HL-60 (cell line): ENCODE results near the gene MTREX.

ENCODE experiments used
- DNase-seq, 2 experiments: peaks; one replicate each; pipeline ENCODE4 v3.0.0-alpha.2; 2010 to 2020; ENCODE audit warnings: low read depth in 1 of 2, low spot score in 1 of 2
- H3K27ac ChIP-seq: fragments of 250-450 bp; sonication (Bioruptor Pico); replicated peaks from 2 replicates; pipeline ENCODE4 v1.5.1; 2020; ENCODE audit warnings: mild to moderate bottlenecking, moderate library complexity
- H3K27me3 ChIP-seq: fragments of 250-450 bp; sonication (Bioruptor Pico); 2 replicates; pipeline ENCODE4 v1.5.1; 2021; ENCODE audit warnings: mild to moderate bottlenecking, moderate library complexity; ENCODE audit not compliant: insufficient read depth, poor library complexity, severe bottlenecking
- H3K4me3 ChIP-seq: replicated peaks from 2 replicates; pipeline ENCODE4 v1.5.1; 2011; ENCODE audit warnings: mild to moderate bottlenecking, control low read depth, low read length; ENCODE audit not compliant: insufficient read depth
- GABPA ChIP-seq: IDR thresholded peaks from 2 replicates; pipeline ENCODE4 v1.6.1; 2012; ENCODE audit warnings: low read depth
- POLR2AphosphoS5 ChIP-seq: IDR thresholded peaks from 2 replicates; pipeline ENCODE4 v1.6.1; 2012; ENCODE audit warnings: low read depth
- SPI1 ChIP-seq: IDR thresholded peaks from 2 replicates; pipeline ENCODE4 v1.6.1; 2012; ENCODE audit warnings: low read depth, mild to moderate bottlenecking, borderline replicate concordance
- TF ChIP-seq, protein P1 (sequence below): IDR thresholded peaks from 2 replicates; pipeline ENCODE4 v1.6.1; 2012; ENCODE audit warnings: low read depth; ENCODE audit not compliant: insufficient replicate concordance
- TF ChIP-seq, protein P2 (sequence below): IDR thresholded peaks from one replicate; pipeline ENCODE4 v1.5.1; 2011; ENCODE audit warnings: low read length, control low read depth, inconsistent platforms; ENCODE audit not compliant: insufficient read depth

Gene MTREX

DNA sequence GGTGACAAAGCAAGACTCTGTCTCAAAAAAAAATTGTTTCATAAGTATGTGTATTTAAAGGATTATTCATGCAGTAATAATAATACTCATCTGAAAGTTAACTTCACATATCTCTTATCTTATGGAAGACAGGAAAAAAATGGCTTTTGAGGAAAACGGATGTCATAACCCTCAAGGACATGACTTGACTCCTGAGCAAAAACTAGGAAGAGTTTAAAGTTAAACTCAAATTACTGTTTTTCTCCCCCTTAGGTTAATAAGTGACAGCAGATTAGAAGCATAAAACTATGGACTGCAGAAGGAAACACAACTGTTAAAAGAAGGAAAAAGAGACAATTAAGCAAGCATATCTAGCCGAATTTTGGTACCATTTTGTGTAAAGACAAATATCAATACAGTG is 16.8 kb upstream of the MTREX start:
- Histone ChIP-seq H3K27ac (no peak overlapping the region), H3K4me3 (no peak overlapping the region), H3K27me3 (no peaks in the 10 kb centered on the region)
- no peak for DNase-seq
- TF ChIP-seq, protein P1, sequence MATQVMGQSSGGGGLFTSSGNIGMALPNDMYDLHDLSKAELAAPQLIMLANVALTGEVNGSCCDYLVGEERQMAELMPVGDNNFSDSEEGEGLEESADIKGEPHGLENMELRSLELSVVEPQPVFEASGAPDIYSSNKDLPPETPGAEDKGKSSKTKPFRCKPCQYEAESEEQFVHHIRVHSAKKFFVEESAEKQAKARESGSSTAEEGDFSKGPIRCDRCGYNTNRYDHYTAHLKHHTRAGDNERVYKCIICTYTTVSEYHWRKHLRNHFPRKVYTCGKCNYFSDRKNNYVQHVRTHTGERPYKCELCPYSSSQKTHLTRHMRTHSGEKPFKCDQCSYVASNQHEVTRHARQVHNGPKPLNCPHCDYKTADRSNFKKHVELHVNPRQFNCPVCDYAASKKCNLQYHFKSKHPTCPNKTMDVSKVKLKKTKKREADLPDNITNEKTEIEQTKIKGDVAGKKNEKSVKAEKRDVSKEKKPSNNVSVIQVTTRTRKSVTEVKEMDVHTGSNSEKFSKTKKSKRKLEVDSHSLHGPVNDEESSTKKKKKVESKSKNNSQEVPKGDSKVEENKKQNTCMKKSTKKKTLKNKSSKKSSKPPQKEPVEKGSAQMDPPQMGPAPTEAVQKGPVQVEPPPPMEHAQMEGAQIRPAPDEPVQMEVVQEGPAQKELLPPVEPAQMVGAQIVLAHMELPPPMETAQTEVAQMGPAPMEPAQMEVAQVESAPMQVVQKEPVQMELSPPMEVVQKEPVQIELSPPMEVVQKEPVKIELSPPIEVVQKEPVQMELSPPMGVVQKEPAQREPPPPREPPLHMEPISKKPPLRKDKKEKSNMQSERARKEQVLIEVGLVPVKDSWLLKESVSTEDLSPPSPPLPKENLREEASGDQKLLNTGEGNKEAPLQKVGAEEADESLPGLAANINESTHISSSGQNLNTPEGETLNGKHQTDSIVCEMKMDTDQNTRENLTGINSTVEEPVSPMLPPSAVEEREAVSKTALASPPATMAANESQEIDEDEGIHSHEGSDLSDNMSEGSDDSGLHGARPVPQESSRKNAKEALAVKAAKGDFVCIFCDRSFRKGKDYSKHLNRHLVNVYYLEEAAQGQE, result no peak
- no peak for TF ChIP-seq GABPA
- TF ChIP-seq SPI1, result no peak
- TF ChIP-seq, protein P2, sequence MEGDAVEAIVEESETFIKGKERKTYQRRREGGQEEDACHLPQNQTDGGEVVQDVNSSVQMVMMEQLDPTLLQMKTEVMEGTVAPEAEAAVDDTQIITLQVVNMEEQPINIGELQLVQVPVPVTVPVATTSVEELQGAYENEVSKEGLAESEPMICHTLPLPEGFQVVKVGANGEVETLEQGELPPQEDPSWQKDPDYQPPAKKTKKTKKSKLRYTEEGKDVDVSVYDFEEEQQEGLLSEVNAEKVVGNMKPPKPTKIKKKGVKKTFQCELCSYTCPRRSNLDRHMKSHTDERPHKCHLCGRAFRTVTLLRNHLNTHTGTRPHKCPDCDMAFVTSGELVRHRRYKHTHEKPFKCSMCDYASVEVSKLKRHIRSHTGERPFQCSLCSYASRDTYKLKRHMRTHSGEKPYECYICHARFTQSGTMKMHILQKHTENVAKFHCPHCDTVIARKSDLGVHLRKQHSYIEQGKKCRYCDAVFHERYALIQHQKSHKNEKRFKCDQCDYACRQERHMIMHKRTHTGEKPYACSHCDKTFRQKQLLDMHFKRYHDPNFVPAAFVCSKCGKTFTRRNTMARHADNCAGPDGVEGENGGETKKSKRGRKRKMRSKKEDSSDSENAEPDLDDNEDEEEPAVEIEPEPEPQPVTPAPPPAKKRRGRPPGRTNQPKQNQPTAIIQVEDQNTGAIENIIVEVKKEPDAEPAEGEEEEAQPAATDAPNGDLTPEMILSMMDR, result no peak
- TF ChIP-seq POLR2AphosphoS5, result no peak

DNA sequence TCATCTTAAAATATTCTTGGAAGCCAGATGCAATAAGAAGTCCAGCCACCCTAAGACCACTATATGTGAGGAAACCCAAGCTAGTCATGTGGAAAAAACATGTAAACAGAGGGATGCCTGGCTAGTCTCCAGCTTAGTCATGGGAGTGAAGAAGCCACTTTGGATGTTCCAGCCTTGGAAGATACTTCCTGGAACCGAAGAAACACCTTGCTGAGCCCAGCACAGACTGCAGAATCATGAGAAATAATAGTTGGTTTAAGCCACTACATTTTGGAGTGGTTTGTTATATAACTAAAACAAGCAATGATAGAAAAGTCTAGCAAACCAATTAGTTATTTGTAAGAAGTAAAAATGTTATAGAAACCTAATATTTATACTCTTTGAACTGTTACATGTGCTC is 12.9 kb upstream of the MTREX start:
- TF ChIP-seq GABPA (no peak), POLR2AphosphoS5 (no peak), SPI1 (no peak)
- TF ChIP-seq, protein P1, result no peak
- TF ChIP-seq, protein P2, result no peak
- no peak overlapping the region for H3K27ac ChIP-seq
- DNase-seq, result no peak
- H3K27me3 ChIP-seq, result no peaks in the 10 kb centered on the region
- H3K4me3 ChIP-seq, result no peak overlapping the region

DNA sequence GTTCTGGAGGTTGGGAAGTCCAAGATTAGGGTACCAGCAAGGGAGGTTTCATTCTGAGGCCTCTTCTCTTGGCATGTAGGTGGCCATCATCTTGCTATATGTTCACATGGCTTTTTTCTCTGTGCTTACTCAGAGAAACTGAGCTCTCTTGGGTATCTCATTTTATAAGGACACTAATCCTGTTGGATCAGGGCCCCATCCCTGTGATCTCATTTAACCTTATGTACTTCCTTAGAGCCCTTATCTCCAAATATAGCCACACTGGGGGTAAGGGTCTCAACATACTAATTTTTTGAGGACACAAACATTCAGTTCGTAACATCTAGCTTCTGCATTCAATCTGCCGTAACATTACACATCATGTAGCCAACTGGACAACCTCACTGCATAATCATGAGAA is 6.9 kb upstream of the MTREX start:
- DNase-seq, result no peak
- H3K27ac ChIP-seq, result no peak overlapping the region
- TF ChIP-seq GABPA, result no peak
- TF ChIP-seq, protein P1, result no peak
- TF ChIP-seq, protein P2, result no peak
- H3K27me3 ChIP-seq, result no peaks in the 10 kb centered on the region
- no peak overlapping the region for H3K4me3 ChIP-seq
